Measurements from ENCODE around the gene GINS3.

DNA sequence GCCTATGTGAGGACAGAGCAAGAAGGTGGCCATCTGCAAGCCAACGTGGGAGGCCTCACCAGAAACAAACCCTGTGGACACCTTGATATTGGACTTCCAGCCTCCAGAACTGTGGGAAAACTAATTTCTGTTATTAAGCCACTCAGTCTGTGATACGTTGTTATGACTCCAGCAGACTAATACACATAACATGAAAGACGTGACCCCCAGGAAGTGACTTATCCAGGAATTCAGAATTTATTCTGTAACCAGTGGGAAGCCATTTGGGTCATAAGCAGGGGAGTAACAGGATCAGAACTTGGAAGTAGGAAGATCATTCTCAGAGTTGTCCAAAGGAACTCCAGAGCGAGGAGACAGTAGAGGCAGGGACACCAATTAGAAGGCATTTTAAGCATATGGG lies 12.5 kb upstream of the GINS3 start:
- TF ChIP-seq, protein P1, sequence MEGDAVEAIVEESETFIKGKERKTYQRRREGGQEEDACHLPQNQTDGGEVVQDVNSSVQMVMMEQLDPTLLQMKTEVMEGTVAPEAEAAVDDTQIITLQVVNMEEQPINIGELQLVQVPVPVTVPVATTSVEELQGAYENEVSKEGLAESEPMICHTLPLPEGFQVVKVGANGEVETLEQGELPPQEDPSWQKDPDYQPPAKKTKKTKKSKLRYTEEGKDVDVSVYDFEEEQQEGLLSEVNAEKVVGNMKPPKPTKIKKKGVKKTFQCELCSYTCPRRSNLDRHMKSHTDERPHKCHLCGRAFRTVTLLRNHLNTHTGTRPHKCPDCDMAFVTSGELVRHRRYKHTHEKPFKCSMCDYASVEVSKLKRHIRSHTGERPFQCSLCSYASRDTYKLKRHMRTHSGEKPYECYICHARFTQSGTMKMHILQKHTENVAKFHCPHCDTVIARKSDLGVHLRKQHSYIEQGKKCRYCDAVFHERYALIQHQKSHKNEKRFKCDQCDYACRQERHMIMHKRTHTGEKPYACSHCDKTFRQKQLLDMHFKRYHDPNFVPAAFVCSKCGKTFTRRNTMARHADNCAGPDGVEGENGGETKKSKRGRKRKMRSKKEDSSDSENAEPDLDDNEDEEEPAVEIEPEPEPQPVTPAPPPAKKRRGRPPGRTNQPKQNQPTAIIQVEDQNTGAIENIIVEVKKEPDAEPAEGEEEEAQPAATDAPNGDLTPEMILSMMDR (IDR thresholded peaks at IDR 0.05; ENCODE audit: low read depth, low read length), result no peak
- TF ChIP-seq POLR2A (IDR thresholded peaks at IDR 0.05; ENCODE audit: extremely low read depth, insufficient read length), result no peak
